NCI-H146 treated with DMSO at 0.1 percent for 48 hours (cell line): Measurements from ENCODE around the gene NMNAT2.

Experiments
- DNase-seq: peaks from one replicate; lab custom pipeline; 2025; ENCODE audit not compliant: unreplicated experiment; lab: John Stamatoyannopoulos, UW

The NMNAT2 gene

GRCh38 chr1:183270541-183271141 lies 147.5 kb downstream of the NMNAT2 start:
- DNase-seq, result peak; percentile 7

GRCh38 chr1:183267646-183268431 lies 150.3 kb downstream of the NMNAT2 start:
- DNase-seq, result no peak

- DNase-seq, result no peak
These were observed 154.1 kb downstream of the NMNAT2 start for GRCh38 chr1:183263886-183264602.

GRCh38 chr1:183262628-183263200 lies 155.5 kb downstream of the NMNAT2 start:
- DNase-seq, result no peak

- DNase-seq, result no peak
These were observed 158.3 kb downstream of the NMNAT2 start for GRCh38 chr1:183259924-183260323.

- DNase-seq, result no peak
These were observed 163.1 kb downstream of the NMNAT2 start for GRCh38 chr1:183255073-183255472.

- DNase-seq, result no peak
These were observed 166.2 kb downstream of the NMNAT2 start for GRCh38 chr1:183251959-183252450.

GRCh38 chr1:183251101-183251958 lies 166.8 kb downstream of the NMNAT2 start:
- DNase-seq, result no peak

- no peak for DNase-seq
These were observed 168.2 kb downstream of the NMNAT2 start for GRCh38 chr1:183249941-183250452.

GRCh38 chr1:183248989-183249691 lies 169.0 kb downstream of the NMNAT2 start:
- no peak for DNase-seq

- no peak for DNase-seq
These were observed 170.2 kb downstream of the NMNAT2 start for GRCh38 chr1:183247931-183248330.

- no peak for DNase-seq
These were observed 170.7 kb downstream of the NMNAT2 start for GRCh38 chr1:183247484-183247883.

GRCh38 chr1:183247066-183247465 lies 171.1 kb downstream of the NMNAT2 start:
- DNase-seq, result no peak

GRCh38 chr1:183246436-183246835 lies 171.7 kb downstream of the NMNAT2 start:
- no peak for DNase-seq

GRCh38 chr1:183245357-183245756 lies 172.8 kb downstream of the NMNAT2 start:
- no peak for DNase-seq

- no peak for DNase-seq
These were observed 173.7 kb downstream of the NMNAT2 start for GRCh38 chr1:183244466-183244865.

GRCh38 chr1:183243161-183244050 lies 174.8 kb downstream of the NMNAT2 start:
- DNase-seq, result no peak

GRCh38 chr1:183242556-183242955 lies 175.6 kb downstream of the NMNAT2 start:
- no peak for DNase-seq

GRCh38 chr1:183241471-183241870 lies 176.7 kb downstream of the NMNAT2 start:
- no peak for DNase-seq
